MM.1S (cell line): ENCODE data around the gene NOL4L.

ENCODE experiments used
- DNase-seq: peaks from one replicate; pipeline ENCODE4 v3.0.0-alpha.2; 2015
- H2AFZ ChIP-seq: fragments of 300-600 bp; sonication (generic); 2 replicates; pipeline ENCODE4 v1.6.0; 2016; ENCODE audit warnings: antibody characterized with exemption, low read length
- H3F3A ChIP-seq: fragments of 300-600 bp; sonication (generic); 2 replicates; pipeline ENCODE4 v1.6.1; 2016; ENCODE audit warnings: mild to moderate bottlenecking, antibody characterized with exemption, low read length, moderate library complexity, mixed read lengths; ENCODE audit not compliant: insufficient read depth
- H3K27ac ChIP-seq: fragments of 300-600 bp; sonication (generic); 2 replicates; pipeline ENCODE4 v1.5.1; 2016; ENCODE audit warnings: mild to moderate bottlenecking, low read length
- H3K27me3 ChIP-seq: fragments of 300-600 bp; sonication (generic); replicated peaks from 2 replicates; pipeline ENCODE4 v1.6.0; 2016; ENCODE audit warnings: low read length; ENCODE audit not compliant: insufficient read depth
- H3K36me3 ChIP-seq: fragments of 300-600 bp; sonication (generic); replicated peaks from 2 replicates; pipeline ENCODE4 v1.6.1; 2016; ENCODE audit warnings: mild to moderate bottlenecking, low read length, mixed read lengths; ENCODE audit not compliant: insufficient read depth
- H3K4me1 ChIP-seq: fragments of 300-600 bp; sonication (generic); 2 replicates; pipeline ENCODE4 v1.6.1; 2016; ENCODE audit warnings: low read length, mixed read lengths
- H3K4me2 ChIP-seq: fragments of 300-600 bp; sonication (generic); 2 replicates; pipeline ENCODE4 v1.6.0; 2016; ENCODE audit warnings: low read depth, low read length
- H3K4me3 ChIP-seq: fragments of 300-600 bp; sonication (generic); 2 replicates; pipeline ENCODE4 v1.5.1; 2016; ENCODE audit warnings: low read length, mixed read lengths
- H3K79me2 ChIP-seq: fragments of 300-600 bp; sonication (generic); 2 replicates; pipeline ENCODE4 v1.6.1; 2016; ENCODE audit warnings: mixed run types, low read length, mixed read lengths
- H3K9ac ChIP-seq: fragments of 300-600 bp; sonication (generic); 2 replicates; pipeline ENCODE4 v1.6.1; 2016; ENCODE audit warnings: low read length, mixed read lengths
- H3K9me2 ChIP-seq: fragments of 300-600 bp; sonication (generic); replicated peaks from 2 replicates; pipeline ENCODE4 v1.6.1; 2016; ENCODE audit warnings: mild to moderate bottlenecking, low read length, mixed read lengths; ENCODE audit not compliant: insufficient read depth
- H3K9me3 ChIP-seq: fragments of 300-600 bp; sonication (generic); replicated peaks from 2 replicates; pipeline ENCODE4 v1.6.1; 2016; ENCODE audit warnings: mild to moderate bottlenecking, low read length, mixed read lengths; ENCODE audit not compliant: insufficient read depth
- H4K20me1 ChIP-seq: fragments of 300-600 bp; sonication (generic); 2 replicates; pipeline ENCODE4 v1.6.1; 2016; ENCODE audit warnings: mild to moderate bottlenecking, low read length, moderate library complexity, mixed read lengths; ENCODE audit not compliant: insufficient read depth
- EZH2 ChIP-seq: fragments of 300-600 bp; sonication (generic); optimal IDR thresholded peaks from 2 replicates; pipeline ENCODE3; 2017; ENCODE audit warnings: low read depth, mild to moderate bottlenecking, antibody characterized with exemption, low read length, mixed read lengths
- EZH2phosphoT487 ChIP-seq: fragments of 300-600 bp; sonication (generic); IDR thresholded peaks from 2 replicates; pipeline ENCODE4 v1.6.1; 2018; ENCODE audit warnings: antibody characterized with exemption, low read length
- TF ChIP-seq, protein P1 (sequence below): fragments of 300-600 bp; sonication (generic); IDR thresholded peaks from 2 replicates; pipeline ENCODE4 v1.5.1; 2016; ENCODE audit warnings: antibody characterized with exemption, low read length, mixed read lengths

NOL4L gene

DNA sequence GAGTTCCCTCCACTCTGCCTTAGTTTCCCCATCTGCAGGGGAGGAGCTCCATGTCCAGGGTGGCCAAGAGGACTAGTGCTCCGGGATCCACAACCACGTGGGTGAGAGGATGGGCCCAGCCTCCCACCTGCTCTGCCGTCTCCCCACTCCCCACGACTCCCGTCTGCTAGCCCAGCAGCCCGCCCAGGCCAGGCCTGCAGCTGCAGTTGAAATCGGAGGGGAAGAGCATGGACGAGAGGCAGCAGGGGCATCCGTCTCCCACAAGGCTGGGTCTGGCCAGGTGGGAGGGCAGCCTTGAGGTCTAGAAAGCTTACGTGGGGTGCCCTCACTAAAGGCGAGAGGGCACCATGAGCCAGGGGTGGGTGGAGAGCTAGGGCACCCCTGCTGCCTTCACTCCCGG, 8.6 kb downstream of the NOL4L start:
- H3K27ac ChIP-seq: no peak overlapping the region
- H3K27me3 ChIP-seq: peaks cover under 1% of the 10 kb centered on the region; the same call in 1 of the 2 replicates
- no peak overlapping the region for H2AFZ ChIP-seq
- TF ChIP-seq, protein P1, sequence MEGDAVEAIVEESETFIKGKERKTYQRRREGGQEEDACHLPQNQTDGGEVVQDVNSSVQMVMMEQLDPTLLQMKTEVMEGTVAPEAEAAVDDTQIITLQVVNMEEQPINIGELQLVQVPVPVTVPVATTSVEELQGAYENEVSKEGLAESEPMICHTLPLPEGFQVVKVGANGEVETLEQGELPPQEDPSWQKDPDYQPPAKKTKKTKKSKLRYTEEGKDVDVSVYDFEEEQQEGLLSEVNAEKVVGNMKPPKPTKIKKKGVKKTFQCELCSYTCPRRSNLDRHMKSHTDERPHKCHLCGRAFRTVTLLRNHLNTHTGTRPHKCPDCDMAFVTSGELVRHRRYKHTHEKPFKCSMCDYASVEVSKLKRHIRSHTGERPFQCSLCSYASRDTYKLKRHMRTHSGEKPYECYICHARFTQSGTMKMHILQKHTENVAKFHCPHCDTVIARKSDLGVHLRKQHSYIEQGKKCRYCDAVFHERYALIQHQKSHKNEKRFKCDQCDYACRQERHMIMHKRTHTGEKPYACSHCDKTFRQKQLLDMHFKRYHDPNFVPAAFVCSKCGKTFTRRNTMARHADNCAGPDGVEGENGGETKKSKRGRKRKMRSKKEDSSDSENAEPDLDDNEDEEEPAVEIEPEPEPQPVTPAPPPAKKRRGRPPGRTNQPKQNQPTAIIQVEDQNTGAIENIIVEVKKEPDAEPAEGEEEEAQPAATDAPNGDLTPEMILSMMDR: no peak
- no peak for TF ChIP-seq EZH2phosphoT487
- H4K20me1 ChIP-seq: no peaks in the 10 kb centered on the region
- no peak overlapping the region for H3K4me2 ChIP-seq
- no peak overlapping the region for H3K9ac ChIP-seq
- no peaks in the 10 kb centered on the region for H3K36me3 ChIP-seq
- H3K4me1 ChIP-seq: no peaks in the 10 kb centered on the region
- H3F3A ChIP-seq: no peaks in the 10 kb centered on the region
- no peaks in the 10 kb centered on the region for H3K9me3 ChIP-seq
- no peak overlapping the region for H3K4me3 ChIP-seq
- no peaks in the 10 kb centered on the region for H3K9me2 ChIP-seq
- no peak for DNase-seq
- no peaks in the 10 kb centered on the region for H3K79me2 ChIP-seq

DNA sequence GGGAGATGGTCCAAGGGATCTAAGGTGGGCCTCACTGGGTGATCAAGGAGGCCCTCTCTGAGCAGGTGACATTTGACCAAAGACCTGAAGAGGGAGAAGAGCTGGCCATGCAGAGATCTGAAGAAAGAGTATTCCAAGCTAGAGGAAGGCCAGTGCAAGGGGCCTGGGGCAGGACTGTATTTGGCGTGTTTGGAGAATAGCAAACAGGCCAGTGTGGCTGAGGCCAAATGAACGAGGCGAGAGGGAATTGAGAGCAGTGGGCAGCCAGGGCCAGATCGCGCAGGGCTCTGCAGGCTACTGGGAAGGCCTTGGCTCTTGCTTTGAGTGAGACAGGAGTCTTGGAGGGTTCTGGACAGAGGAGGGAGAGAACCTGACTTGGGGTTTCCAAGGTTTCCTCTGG, 9.3 kb downstream of the NOL4L start:
- no peaks in the 10 kb centered on the region for H3K36me3 ChIP-seq
- no peaks in the 10 kb centered on the region for H3K4me1 ChIP-seq
- TF ChIP-seq EZH2phosphoT487: no peak
- no peak for TF ChIP-seq EZH2
- TF ChIP-seq, protein P1: no peak
- H3K79me2 ChIP-seq: no peaks in the 10 kb centered on the region
- peaks cover 2% of the 10 kb centered on the region; the same call in 1 of the 2 replicates for H3K27me3 ChIP-seq
- H3F3A ChIP-seq: no peaks in the 10 kb centered on the region
- H4K20me1 ChIP-seq: no peaks in the 10 kb centered on the region
- no peak overlapping the region for H2AFZ ChIP-seq
- no peak overlapping the region for H3K27ac ChIP-seq
- H3K9ac ChIP-seq: no peak overlapping the region
- no peaks in the 10 kb centered on the region for H3K9me3 ChIP-seq
- no peaks in the 10 kb centered on the region for H3K9me2 ChIP-seq
- no peak overlapping the region for H3K4me2 ChIP-seq
- DNase-seq: no peak
- H3K4me3 ChIP-seq: no peak overlapping the region

DNA sequence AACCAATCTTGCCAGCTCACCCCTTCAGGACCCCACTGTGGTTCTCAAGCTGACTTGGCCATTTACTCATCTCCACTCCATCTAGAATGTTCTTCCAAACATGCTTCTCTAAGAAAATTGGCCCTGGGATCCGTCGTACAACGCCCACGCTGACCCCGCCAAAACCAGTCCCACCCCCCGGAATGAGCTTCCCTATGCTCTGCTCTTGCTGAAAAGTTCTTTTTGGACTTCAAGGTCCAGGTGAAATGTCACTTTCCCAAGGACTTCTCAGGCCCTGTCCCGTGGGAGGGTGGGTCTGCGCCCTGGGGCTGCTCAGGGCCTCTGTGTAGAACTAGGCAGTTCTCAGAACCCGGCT, 9.9 kb downstream of the NOL4L start:
- H3K4me3 ChIP-seq: no peak overlapping the region
- no peaks in the 10 kb centered on the region for H3K9me3 ChIP-seq
- peaks cover 2% of the 10 kb centered on the region; the same call in 1 of the 2 replicates for H3K27me3 ChIP-seq
- H3K36me3 ChIP-seq: no peaks in the 10 kb centered on the region
- no peak for DNase-seq
- H4K20me1 ChIP-seq: no peaks in the 10 kb centered on the region
- H2AFZ ChIP-seq: no peak overlapping the region
- no peaks in the 10 kb centered on the region for H3K9me2 ChIP-seq
- no peaks in the 10 kb centered on the region for H3K4me1 ChIP-seq
- no peak for TF ChIP-seq EZH2
- TF ChIP-seq, protein P1: no peak
- TF ChIP-seq EZH2phosphoT487: no peak
- H3K4me2 ChIP-seq: no peak overlapping the region
- H3K27ac ChIP-seq: no peak overlapping the region
- H3K9ac ChIP-seq: no peak overlapping the region
- H3K79me2 ChIP-seq: no peaks in the 10 kb centered on the region
- H3F3A ChIP-seq: no peaks in the 10 kb centered on the region
